Stomach smooth muscle (tissue), 2 donors: ENCODE results near the gene ACP4.
A peak's percentile ranks its signal among the peaks of the same experiment; 100 is the strongest.

Experiments
- H3K27ac ChIP-seq: one replicate; pipeline ENCODE4 v1.7.0; 2013; ENCODE audit warnings: mild to moderate bottlenecking, low read length, inconsistent platforms
- H3K27me3 ChIP-seq, 2 donors: one replicate each; pipeline ENCODE4 v1.7.0; 2013; ENCODE audit warnings: low read length in 2 of 2; ENCODE audit not compliant: insufficient read depth in 2 of 2, control insufficient read depth in 1 of 2
- H3K36me3 ChIP-seq, 2 donors: one replicate each; pipeline ENCODE4 v1.7.0; 2013; ENCODE audit warnings: low read length in 2 of 2; ENCODE audit not compliant: control insufficient read depth in 2 of 2, insufficient read depth in 2 of 2
- H3K4me1 ChIP-seq: one replicate; pipeline ENCODE4 v1.7.0; 2013; ENCODE audit warnings: low read length; ENCODE audit not compliant: control insufficient read depth, insufficient read depth
- H3K4me3 ChIP-seq, 2 donors: one replicate each; pipeline ENCODE4 v1.7.0; 2013; ENCODE audit warnings: low read length in 2 of 2
- H3K9ac ChIP-seq, 2 donors: one replicate each; pipeline ENCODE4 v1.7.0; 2013; ENCODE audit warnings: low read length in 2 of 2, mild to moderate bottlenecking in 1 of 2
- H3K9me3 ChIP-seq, 2 donors: one replicate each; pipeline ENCODE4 v1.7.0; 2013; ENCODE audit warnings: low read length in 2 of 2; ENCODE audit not compliant: control insufficient read depth in 2 of 2
- donor health status: healthy.
- donor health status: Pancreatic carcinoma.

ACP4 gene

GRCh38 chr19:50835103-50835784 lies 45.0 kb downstream of the ACP4 start:
- Histone ChIP-seq H3K27ac (no peak overlapping the region), H3K9me3 (no peaks in the 10 kb centered on the region)

GRCh38 chr19:50835785-50836542 lies 45.7 kb downstream of the ACP4 start:
- Histone ChIP-seq H3K9me3 (peaks cover 0 to 2% of the 10 kb centered on the region in 2 donors), H3K4me1 (peaks cover 11% of the 10 kb centered on the region), H3K27ac (no peak overlapping the region), H3K9ac (peak overlapping the region; percentile 28 to 29), H3K36me3 (no peaks in the 10 kb centered on the region), H3K27me3 (peaks cover 17 to 23% of the 10 kb centered on the region in 2 donors), H3K4me3 (peak overlapping the region; percentile 71 to 74)

More at GRCh38 chr19:50835103-50835784, 45.0 kb downstream of the ACP4 start:
- Histone ChIP-seq H3K4me1 (peaks cover 11% of the 10 kb centered on the region), H3K4me3 (peak overlapping the region; percentile 71 to 74), H3K9ac (peak overlapping the region; percentile 28 to 29), H3K27me3 (peaks cover 20 to 30% of the 10 kb centered on the region in 2 donors), H3K36me3 (no peaks in the 10 kb centered on the region)

- Histone ChIP-seq H3K4me3 (no peak overlapping the region), H3K4me1 (peaks cover 11% of the 10 kb centered on the region), H3K27ac (no peak overlapping the region), H3K27me3 (peaks cover 13 to 20% of the 10 kb centered on the region in 2 donors), H3K9ac (no peak overlapping the region), H3K9me3 (peaks cover 0 to 3% of the 10 kb centered on the region in 2 donors), H3K36me3 (no peaks in the 10 kb centered on the region)
Observed at GRCh38 chr19:50836543-50837195, 46.5 kb downstream of the ACP4 start.

DNA sequence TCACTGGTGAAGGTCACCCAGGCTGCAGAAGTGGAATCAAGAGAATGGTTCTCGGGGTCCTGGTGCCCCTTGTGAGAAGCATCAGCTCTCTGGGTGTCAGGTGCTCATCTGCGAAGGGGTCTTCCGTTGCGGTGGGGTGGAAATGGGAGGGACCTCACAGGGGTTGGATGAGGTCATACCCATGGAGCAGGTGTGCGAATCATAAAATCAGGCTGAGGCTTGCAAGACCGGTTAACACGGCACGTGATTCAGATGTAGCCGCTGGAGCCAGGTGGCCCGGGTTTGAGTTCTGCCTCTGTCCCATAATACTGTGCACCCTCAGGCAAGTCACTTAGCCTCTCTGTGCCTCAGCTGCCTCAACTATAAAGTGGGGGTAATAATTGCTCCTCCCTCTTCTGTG lies 47.1 kb downstream of the ACP4 start:
- peaks cover 13 to 18% of the 10 kb centered on the region in 2 donors for H3K27me3 ChIP-seq
- H3K9me3 ChIP-seq: peaks cover 0 to 3% of the 10 kb centered on the region in 2 donors
- H3K4me1 ChIP-seq: peaks cover 11% of the 10 kb centered on the region
- H3K36me3 ChIP-seq: no peaks in the 10 kb centered on the region
- no peak overlapping the region for H3K4me3 ChIP-seq
- H3K9ac ChIP-seq: no peak overlapping the region
- no peak overlapping the region for H3K27ac ChIP-seq

DNA sequence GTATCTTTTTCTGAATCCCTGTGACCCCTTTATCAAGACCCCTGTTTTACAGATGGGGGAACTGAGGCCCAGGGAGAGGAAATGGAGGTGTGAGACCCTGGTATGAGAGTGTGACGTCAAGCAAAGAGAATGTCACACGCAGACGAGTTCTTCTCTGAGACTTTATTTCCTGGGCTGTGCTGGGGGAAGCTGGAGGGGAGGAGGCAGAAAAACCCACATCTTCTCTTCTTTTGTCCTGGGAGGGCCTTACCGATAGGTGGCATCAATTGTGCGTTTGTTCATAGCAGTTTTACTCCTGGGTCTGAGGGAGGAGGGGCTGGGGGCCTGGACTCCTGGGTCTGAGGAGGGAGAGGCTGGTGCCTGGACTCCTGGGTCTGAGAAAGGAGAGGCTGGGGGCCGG lies 48.0 kb downstream of the ACP4 start:
- no peak overlapping the region for H3K27ac ChIP-seq
- no peak overlapping the region for H3K9ac ChIP-seq
- peaks cover 6 to 10% of the 10 kb centered on the region in 2 donors for H3K27me3 ChIP-seq
- peaks cover 0 to 3% of the 10 kb centered on the region in 2 donors for H3K9me3 ChIP-seq
- H3K4me1 ChIP-seq: peaks cover 11% of the 10 kb centered on the region
- H3K36me3 ChIP-seq: no peaks in the 10 kb centered on the region
- no peak overlapping the region for H3K4me3 ChIP-seq

DNA sequence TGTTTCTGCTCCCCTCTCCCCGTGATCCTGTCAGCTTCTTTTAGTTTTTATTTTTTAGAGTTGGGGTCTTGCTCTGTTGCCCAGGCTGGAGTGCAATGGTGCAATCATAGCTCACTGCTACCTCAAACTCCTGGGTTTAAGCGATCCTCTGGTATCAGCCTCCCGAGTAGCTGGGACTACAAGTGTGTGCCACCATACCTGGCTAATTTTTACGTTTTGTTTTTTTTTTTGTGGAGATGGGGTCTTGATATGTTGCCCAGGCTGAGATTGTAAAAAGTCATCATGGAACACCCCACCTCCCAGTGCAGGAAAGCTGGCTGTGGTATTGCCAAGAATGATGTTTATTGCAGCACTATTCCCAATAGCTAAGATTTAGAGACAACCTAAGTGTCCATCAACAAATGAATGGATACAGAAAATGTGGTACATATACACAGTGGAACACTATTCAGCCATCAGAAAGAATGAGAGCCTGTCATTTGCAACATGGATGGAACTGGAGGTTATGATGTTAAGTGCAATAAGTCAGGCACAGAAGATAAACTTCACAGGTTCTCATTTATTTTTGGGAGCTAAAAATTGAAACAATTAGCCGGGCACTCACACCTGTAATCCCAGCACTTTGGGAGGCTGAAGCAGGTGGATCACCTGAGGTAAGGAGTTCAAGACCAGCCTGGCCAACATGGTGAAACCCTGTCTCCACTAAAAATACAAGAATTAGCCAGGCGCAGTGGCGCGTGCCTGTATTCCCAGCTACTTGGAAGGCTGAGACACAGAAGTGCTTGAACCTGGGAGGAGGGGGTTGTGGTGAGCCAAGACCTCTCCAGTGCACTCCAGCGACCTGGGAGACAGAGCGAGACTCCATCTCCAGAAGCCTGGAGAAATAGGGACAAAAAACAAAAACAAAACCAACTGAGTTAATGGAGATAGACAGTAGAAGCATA lies 49.8 kb downstream of the ACP4 start:
- Histone ChIP-seq H3K9me3 (peaks cover 0 to 13% of the 10 kb centered on the region in 2 donors), H3K27ac (no peak overlapping the region), H3K36me3 (no peaks in the 10 kb centered on the region), H3K9ac (no peak overlapping the region), H3K4me3 (no peak overlapping the region), H3K4me1 (peaks cover 11% of the 10 kb centered on the region), H3K27me3 (peaks cover 5 to 10% of the 10 kb centered on the region in 2 donors)

- H3K4me1 ChIP-seq: no peaks in the 10 kb centered on the region
- H3K9me3 ChIP-seq: peaks cover 0 to 13% of the 10 kb centered on the region in 2 donors
- no peak overlapping the region for H3K27ac ChIP-seq
- H3K36me3 ChIP-seq: no peaks in the 10 kb centered on the region
- H3K27me3 ChIP-seq: peaks cover 0 to 3% of the 10 kb centered on the region in 2 donors
- H3K4me3 ChIP-seq: no peak overlapping the region
- no peak overlapping the region for H3K9ac ChIP-seq
Observed at GRCh38 chr19:50842130-50842529, 51.9 kb downstream of the ACP4 start.

GRCh38 chr19:50843205-50843604 lies 53.0 kb downstream of the ACP4 start:
- H3K27ac ChIP-seq: no peak overlapping the region
- H3K9ac ChIP-seq: no peak overlapping the region
- H3K4me3 ChIP-seq: no peak overlapping the region
- no peaks in the 10 kb centered on the region for H3K36me3 ChIP-seq
- H3K9me3 ChIP-seq: peaks cover 0 to 13% of the 10 kb centered on the region in 2 donors
- no peaks in the 10 kb centered on the region for H3K4me1 ChIP-seq
- H3K27me3 ChIP-seq: peaks cover 0 to 3% of the 10 kb centered on the region in 2 donors

DNA sequence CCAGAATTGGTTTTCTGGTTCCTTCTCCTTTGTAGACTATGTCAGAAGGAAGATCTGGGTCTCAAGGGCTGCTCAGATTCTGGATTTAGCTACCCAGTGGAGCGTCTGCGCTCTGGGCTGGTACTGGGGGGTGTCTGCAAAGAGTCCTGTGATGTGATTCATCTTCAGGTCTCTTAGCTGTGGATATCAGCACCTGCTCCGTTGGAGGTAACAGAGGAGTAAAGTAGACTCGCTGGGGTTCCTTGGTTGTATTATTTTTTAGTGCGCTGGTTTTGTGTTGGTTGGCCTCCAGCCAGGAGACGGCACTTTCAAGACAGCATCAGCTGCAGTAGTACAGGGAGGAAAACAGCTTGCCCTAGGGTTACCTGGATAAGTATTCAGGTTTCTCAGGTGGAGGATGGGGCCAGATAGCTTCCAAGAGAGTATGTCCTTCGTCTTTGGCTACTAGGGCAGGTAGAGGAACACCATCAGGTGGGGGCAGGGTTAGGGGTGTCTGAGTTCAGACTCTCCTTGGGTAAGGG lies 53.5 kb downstream of the ACP4 start:
- Histone ChIP-seq H3K9ac (no peak overlapping the region), H3K36me3 (no peaks in the 10 kb centered on the region), H3K4me3 (no peak overlapping the region), H3K9me3 (peaks cover 0 to 13% of the 10 kb centered on the region in 2 donors), H3K4me1 (no peaks in the 10 kb centered on the region), H3K27ac (no peak overlapping the region), H3K27me3 (peaks cover 0 to 3% of the 10 kb centered on the region in 2 donors)
